Activated CD8-positive, alpha-beta memory T cell treated with anti-CD3 and anti-CD28 coated beads for 48 hours (primary cell): ENCODE results near the gene CDH4.

Experiments
- DNase-seq, 3 experiments: peaks; one replicate each; pipeline ENCODE4 v3.0.0-alpha.2; 2020; ENCODE audit warnings: low read depth in 2 of 3, low spot score in 2 of 3

The CDH4 gene

DNA sequence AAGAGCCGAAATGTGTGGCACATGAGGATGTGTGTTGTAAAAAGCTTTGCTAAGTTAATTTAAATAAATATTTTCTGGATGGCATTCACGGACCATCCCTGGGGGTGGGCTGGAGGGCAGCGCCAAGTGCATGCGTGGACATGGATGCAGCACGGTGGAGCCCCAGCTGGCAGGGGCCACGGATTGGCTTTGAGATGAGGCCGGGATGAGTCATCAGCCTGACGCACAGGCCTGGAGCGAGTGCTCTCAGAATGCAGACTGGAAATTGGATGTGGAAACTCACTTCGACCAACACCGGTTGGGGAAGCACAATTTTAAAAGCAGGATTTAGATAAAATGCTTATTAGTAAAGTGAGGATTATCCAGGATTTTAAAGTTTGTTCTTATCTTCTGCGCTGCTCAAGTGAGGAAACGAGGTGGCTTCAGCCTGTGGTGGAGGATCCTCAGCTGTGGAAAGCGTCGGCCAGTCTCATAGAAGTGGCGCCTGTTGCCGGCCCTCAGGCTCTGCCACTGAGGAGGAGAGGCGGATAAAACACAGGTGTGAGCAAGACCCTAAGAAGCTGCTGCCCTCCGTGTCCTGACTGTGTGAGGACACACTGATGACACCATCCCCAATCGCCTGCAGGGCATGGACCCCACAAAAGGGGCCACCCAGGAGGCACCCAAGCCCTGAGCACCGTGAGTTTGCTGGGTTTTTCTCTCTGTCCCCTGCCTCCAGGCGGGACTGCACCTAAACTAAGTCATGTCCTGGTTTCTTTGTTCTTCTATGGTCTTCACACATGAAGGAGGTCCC lies 279.7 kb downstream of the CDH4 start:
- DNase-seq, result no peak

DNA sequence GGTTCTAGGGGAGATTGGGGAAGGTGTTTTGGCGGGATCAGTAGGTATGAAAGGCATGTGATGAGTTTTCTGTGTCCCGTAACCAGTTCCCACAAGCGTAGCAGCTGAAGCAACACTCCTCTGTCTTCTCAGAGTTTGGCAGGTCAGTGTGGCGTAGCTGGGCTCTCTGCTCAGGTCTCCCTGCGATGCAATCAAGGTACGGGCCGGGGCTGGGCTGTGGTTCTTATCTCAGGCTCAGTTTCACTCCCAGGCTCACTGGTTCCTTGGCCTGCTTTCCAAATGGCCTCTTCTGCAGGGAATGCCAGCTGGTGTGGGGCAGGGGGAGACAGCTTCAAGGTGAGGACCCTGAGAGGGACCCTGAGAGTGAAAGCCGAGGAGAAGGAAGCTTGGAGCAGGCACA lies 280.7 kb downstream of the CDH4 start:
- no peak for DNase-seq

DNA sequence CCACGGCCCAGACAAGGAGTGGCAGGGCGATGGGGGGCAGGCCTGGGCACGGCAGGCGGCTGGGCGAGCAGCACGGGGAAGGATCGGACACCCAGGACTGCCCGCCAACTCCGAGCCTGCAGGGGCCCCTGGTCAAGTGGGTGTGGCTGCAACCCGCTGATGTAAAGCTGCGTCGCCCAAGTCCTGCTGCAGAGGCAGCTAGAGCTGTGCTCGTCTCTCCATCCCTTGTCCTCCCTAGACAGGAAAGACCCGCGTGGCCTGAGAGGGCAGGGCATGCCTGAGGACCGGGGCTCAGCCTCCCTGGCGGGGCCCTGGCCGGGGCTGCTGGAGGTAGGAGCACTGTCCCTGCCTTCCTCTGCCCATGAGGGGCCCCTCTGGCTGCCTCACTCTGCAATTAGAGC lies 281.2 kb downstream of the CDH4 start:
- DNase-seq, result no peak

DNA sequence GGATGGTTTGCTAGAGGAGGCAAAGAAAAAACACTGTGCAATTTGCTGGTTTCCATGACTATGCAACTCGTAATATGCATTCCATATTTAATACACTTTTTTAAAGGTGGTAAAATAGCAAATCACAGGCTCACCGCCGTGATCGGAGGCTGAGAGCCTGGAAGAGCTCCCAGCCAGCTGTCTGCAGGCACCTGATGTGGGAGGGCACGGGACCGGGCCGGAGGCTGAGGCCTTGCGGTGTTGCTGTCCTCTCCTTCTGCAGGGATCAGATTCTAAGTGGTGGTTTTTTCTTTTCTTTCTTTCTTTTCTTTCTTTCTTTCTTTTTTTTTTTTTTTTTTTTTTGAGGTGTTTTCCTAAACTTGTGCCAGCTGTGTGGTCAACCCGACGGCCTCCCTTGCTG lies 282.3 kb downstream of the CDH4 start:
- DNase-seq, result no peak

DNA sequence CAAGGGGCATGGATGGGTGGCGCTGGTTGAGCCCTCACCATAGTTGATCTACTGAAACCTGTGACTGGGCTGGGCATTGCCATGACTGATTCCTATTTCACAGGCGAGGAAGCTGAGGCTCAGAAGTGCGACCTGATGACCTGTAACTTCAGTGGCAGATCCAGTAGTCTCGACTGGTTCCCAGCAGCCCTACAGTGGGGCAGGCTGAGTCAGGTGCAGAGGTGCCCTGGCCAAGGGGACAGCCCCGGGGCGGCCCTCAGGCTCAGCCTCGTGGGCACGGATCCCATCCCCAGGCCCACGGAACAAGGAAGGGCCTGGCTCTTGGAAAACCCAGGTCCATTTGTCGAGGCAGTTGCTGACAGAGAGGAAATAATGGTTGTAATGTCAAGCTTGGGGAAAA lies 283.0 kb downstream of the CDH4 start:
- no peak for DNase-seq

DNA sequence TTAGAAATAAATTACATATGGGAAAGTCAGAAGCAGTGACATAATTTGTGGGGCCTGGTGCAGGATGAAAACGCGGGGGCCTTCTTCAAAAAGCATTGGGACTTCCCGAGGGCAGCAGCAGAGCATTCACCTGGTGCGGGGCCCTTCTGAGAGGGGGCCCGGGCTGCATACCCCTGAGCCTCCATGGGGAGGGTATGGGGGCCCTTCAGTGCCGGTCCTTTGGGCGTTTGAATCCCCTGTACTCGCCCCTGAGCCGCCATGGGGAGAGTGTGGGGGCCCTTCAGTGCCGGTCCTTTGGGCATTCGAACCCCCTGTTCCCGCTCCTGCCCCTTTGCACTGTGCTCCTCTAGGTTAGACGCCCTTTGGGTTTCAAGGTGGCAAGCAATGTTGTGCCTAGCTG lies 283.5 kb downstream of the CDH4 start:
- DNase-seq, result no peak

DNA sequence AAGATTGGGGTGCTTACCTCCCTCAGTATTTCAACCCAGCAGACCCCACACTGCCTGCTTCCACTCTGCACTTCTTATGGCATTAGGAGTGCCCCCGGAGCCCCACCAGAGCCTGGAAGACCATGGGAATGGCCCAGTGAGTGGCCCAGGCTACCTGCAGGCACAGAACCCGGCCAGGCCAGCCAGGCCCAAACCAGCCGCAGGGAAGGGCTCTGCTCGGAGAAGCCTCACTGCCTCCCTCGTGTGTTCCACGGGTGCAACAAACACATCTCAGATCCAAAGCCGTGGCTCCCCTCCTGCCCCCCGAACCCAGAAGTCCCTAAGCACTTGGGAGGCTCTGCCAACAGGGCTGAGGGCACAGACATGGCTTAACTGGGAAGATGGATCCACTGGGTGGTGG lies 283.9 kb downstream of the CDH4 start:
- DNase-seq, result no peak

DNA sequence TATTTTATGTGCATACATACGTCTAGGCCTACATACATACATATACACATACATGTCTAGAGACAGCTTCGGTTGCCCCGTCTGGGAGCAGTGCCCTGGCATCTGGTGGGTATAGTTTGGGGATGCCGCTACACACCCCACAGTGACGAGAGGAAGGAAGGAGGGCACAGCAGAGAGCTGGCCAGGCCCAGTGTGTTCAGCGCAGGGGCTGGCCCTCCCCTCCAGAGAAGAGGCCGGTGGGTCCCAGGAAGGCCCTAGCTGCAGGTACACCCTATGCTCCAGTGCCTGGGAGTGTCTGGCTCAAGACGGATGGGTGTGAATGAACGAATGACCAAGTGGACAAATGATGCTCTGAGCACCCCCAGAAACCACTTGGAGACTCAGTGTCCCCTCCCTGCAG lies 284.6 kb downstream of the CDH4 start:
- no peak for DNase-seq

DNA sequence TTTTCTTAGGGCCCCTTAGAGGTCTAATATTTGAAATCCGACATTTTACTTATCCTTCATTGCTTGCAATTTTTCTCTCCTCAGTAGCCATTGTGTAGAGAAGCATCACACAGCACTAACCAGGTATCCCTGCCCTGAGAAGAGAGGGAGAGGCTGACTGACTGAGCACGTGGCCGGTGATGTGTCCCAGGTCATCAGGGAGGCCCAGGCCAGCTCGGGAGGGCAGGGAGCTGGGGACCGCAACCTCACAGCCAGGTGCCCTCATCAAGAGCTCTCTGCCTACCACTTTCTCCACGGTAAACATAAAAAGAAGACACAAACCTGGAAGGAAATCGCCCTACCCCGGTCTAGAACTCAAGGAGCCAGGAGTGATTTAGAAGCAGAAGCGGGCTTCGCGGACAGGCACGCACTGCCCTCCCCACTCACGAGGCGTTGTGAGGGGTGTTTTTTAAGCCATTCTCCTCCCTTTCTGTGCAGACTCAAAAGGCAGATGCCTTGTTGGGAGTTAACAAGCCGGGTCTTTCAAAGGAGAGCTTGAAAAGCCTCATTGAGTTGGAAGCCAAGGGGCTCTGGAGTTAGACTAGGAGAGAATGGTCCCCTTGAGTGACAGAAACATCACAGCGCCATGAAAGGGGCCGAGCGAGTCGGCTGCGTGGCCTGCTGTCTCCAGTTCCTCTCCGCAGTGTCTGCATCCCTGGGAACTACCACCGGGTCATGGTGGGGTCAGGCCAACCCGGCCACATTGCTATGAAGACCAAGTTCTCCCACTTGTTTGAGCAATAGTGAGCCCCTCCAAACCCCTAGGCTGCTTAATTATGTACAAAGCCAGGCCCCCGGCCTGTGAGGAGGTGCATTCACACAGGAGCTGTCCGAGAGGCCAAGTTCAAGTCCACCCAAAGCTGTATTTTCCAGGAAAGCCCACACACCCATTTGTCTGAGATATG lies 285.4 kb downstream of the CDH4 start:
- no peak for DNase-seq

DNA sequence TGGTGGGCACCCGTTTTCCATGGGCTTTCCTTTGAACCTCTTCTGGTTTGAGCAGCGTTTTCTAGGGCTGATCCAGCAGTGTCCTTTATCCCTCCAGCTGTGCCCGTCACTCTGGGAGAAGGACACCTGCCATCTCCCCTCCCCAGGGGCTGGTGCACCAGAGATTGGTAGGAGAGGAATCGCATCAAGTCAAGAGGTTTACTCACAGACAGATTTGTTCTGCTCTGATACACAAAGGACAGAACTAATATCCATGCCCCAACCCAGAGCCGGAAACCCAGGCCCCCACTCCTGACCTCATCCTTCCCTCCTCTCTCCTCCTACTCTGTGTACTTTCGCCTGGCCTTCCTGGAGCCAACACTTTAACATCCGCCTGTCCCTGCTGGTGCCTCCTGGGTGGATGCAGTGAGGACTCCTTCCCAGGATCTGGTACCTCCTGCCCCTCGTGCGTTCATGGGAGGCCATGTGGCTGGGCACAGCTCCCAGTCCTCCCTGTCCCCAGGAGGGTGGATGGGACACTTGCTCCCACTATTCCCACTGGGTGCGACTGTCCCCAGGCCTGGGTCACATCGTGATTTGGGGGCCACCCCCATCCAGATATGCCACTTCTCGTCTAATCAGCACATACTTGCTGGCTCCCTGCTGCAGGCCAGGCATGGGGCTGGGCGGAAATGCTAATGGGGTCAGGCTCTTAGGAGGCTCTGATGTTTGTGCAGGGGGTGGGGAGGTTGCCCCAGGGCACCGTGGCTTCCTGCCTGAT lies 286.3 kb downstream of the CDH4 start:
- no peak for DNase-seq

DNA sequence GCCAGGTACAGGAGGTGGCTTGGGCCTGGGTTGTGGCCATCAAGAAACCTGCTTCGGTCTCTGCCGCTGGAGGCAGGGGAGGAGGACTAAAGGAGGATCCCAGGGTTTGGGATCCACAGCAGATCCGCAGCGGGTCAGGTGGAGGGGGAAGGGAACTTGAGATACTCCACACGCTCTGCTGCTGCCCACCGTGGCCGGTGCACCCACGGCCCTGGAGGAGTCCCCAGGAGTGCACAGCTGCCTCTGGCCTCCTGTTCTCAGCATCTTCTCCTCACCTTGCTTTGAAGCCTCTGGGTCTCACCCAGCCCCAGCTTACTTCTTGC lies 286.8 kb downstream of the CDH4 start:
- DNase-seq, result no peak

DNA sequence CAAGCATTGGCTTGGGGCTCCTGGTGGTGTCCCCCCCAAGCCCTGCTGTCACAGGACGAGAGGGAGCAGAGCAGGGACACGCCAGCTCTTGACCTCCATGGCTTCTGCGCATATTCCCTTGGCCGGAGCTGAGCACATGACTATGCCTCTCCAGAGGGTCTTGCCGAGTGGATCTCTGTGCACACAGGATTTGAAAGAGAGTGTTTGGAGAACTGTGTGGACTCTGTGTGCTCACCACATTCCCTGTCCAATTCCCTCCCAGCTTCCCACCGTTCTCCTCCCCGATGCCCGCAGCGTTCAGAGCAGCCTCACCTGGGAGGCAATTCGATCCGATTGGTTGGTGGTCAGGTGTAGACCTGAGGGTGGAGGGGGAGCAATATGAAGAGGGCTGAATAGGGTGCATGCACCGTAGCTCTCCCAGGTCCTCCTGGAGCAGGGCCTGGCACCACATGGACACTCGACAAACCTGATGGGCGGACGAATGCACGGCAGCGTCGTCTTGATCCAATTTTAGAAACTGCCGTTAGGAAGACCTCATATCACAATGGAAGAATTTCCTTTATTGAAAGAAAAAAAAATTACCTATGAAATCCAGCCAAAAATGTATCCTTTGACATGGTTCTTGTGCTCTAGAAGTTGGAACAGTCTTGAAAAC lies 287.8 kb downstream of the CDH4 start:
- no peak for DNase-seq

DNA sequence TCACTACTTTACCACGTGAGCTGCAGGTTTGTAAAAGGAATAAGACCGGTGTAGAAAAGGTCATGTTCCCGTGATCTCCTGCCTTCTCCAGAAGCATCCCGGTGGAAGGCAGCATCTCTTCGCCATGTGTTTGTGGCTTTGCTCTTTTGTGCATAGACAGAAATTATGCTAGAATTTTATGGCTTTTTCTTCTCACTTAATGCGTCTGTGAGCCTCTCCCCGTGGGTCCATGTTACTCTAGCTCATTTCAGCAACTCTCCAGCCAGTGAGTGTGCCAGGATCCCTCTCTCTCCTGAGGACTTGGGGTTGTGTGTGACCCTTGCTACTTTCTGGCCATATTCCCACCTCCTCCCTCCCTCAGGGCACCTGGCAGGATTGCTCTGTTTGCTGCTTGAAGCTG lies 289.5 kb downstream of the CDH4 start:
- no peak for DNase-seq

DNA sequence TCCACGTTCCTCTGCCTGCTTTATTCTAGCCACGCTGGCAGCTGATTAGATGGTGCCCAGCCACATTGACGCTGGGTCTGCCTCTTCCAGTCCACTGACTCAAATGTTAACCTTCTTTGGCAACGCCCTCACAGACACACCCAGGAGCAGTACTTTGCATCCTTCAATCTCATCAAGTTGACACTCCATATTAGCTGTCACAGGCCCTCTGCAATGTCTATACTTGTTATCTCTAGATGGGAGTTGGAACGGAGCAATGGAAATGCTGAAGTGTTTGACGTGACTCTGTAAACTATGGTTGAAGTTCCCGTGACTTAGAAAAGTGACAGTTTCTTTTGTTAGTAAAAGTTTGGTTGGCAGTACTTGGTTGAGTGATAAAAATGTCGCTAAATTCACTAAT lies 291.0 kb downstream of the CDH4 start:
- no peak for DNase-seq

DNA sequence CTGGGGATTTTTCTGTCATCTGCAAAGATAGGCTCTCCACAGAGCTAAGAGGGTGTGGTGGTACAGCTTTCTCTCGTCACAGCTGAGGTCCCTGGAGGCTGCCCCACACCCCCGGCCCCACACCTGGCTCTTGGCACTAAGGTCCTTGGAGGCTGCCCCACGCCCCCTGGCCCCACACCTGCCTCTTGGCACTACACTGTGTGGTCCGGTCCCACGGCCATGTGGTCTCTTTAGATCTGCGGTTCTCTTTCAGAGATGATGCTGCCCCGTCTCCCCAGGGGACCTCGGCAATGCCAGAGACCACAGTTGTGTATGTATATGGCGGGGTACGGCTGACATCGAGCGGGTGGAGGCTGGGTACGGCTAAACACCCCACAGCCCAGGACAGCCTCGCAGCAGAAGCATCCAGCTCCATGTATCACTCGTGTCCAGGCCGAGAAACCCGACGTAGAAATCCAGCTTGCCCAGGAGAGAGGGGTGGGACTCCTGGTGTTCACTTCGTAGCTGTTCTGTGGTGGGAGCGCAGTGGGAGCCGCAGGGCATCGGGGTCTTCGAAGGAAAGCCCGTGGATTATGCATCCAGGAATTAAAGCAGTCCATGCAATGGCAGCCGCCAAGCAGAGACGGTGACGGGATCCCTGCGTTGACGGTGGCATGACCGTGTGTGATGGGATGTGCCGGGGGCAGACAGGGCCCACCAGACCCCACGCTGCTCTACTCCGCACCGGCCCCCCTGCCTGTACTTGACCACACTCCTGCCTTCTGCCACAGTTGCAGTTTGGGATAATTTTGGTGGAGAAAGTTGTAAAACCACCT lies 292.1 kb downstream of the CDH4 start:
- no peak for DNase-seq

DNA sequence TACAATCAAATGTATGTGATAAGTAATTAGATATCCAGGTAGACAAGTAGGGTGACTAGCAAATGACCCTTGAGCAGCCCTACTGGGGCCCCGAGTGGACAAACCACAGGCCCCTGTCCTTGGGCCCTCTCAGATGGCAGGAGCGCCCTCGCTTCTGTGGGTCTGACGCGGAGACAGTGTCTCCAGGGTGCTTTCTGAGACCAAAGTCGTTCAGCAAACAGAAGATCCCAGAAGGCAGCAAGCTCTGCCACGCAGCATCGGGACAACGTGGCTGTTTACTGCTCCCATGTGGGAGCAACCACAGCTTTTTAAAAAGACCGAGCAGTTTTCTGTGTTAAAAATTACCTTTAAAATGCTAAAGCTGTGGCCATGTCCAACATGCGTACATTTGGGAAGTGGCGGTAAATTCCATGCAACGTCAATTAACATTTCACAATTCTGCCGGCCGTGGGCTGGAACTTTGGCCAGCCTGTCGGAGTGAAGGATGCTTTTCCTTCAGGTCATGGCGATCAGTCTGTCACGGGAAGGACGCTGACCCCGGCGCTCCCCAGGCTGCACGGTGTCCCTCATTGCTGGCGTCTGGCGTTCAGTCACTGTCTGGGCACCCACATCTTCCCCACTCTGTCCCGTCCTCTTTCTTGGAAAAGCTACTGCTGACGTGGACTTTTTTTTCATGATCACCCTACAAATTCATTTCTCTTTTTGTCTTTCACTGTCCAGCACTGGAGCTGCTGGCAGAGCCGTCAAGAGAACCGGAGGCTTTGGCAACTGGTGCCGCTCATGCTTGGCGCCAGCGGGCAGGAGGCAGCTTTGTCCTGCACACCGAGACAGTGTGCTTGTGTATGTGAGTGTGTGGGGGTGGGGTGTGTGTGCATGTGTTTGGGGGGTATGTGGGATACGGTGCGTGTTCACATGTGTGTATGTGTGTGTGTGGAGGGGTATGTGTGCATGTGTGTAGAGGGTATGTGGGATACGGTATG lies 293.1 kb downstream of the CDH4 start:
- no peak for DNase-seq

DNA sequence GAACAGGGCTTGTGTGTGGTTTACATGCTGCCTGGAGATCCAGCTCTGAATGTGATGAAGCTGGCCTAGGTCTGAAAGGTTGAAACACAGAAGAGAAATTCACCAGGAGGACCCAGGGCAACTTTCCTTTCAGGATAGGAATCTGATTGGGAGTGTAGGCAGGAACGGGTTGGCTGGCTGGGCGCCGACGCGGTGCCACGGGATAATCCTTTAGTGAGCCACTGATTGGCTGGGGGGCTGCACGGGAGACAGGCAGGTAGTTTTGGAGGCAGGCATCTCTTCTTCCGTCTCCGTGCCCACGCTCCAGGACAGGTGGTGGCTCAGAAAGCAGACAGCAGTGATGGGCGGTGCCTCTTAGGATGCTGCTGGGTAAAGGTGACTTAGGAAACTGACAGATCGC lies 294.6 kb downstream of the CDH4 start:
- DNase-seq, result no peak

DNA sequence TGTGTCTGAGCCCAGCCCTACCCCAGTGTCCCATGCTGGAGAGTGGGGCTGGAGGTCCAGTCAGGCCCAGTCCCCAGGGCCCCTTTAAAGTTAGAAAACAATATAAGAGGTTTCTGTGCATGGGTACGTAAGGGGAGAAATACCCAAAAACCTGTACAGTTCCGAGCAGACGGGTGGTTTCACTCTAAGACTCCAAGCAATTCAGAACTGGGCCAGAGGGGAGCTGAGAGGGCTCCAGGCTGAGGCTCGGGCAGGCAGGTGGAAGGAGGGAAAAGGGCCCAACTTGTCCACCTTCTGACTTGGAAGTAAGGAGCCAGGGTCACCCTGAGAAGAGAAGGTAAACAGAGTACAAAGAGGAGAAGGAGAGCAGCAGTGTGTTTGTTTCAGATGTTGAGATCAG lies 296.0 kb downstream of the CDH4 start:
- no peak for DNase-seq

DNA sequence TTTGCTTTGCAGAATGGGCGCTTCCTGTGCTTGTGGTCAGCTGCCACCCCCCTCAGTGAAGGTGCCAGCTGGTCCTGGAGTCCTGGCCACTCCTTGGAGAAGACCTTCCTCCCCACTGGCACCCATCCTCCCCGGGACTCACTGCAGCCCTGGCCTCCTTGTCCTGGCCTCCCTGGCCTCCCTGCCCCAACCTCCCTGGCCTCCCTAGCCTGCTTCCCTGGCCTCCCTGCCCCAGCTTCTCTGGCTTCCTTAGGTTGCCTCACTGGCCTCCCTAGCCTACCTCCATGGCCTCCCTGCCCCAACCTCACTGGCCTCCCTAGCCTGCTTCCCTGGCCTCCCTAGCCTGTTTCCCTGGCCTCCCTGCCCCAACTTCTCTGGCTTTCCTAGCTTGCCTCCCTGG lies 297.8 kb downstream of the CDH4 start:
- no peak for DNase-seq
